ENCODE results near the gene ZNF277. TPM values are rescaled to one million over a fixed set of nuclear protein-coding genes. Genes with fewer than 3 reads are reported as not detected.

The ZNF277 gene
- total RNA-seq, 1 experiment from 2014 or later, result 13.1 TPM

DNA sequence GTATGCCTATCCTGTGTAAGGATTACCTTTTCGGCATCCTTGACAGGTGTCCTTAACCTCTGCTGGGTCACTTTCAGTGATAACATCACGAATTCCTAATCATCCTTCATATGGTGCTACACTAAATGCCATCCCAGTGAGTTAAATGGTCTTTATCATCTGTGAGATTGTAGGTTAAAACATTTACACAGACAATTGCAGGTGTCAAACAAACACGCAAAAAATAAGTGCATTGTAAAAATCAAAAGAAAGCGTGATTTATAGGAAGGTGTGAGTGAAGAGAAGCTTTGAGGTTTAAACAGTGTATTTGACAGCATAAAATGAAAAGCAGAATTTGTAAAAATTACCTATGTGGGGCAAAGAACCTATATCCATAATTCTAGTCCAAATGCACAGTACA is 132.3 kb downstream of the ZNF277 start:
- Histone ChIP-seq H2BK5ac (ENCODE audit: insufficient read length, low read length) (no peak overlapping the region), H3K9ac (ENCODE audit: extremely low read depth, insufficient read length, low read length) (no peak overlapping the region), H3K56ac (ENCODE audit: insufficient read length, low read depth, low read length) (no peak overlapping the region), H3K18ac (ENCODE audit: insufficient read length, low read depth, low read length) (no peak overlapping the region), H2BK12ac (ENCODE audit: insufficient read length, low read depth, low read length) (no peak overlapping the region), H3K27me3 (ENCODE audit: insufficient read depth, low read length) (no peaks in the 10 kb centered on the region), H4K91ac (ENCODE audit: insufficient read length, low read depth, low read length) (no peak overlapping the region), H3K79me1 (ENCODE audit: insufficient read depth, low read depth, low read length, poor library complexity, severe bottlenecking) (no peaks in the 10 kb centered on the region), H2AK5ac (ENCODE audit: insufficient read length, low read length) (no peak overlapping the region), H3K14ac (ENCODE audit: insufficient read depth, low read length) (no peak overlapping the region), H2BK120ac (ENCODE audit: low read depth, low read length, poor library complexity, severe bottlenecking) (no peak overlapping the region), H3K27ac (ENCODE audit: insufficient read length, low read depth, low read length) (no peak overlapping the region), H3K79me2 (ENCODE audit: insufficient read depth, low read length) (no peaks in the 10 kb centered on the region), H3K4ac (ENCODE audit: low read depth, low read length) (no peak overlapping the region), H2BK20ac (ENCODE audit: low read depth, low read length, poor library complexity, severe bottlenecking) (no peak overlapping the region), H4K5ac (ENCODE audit: insufficient read length, low read depth, low read length) (no peak overlapping the region), H3T11ph (ENCODE audit: low read length) (no peak overlapping the region), H3K23ac (ENCODE audit: insufficient read length, low read depth, low read length) (no peak overlapping the region), H2AFZ (ENCODE audit: low read length) (no peak overlapping the region), H2BK15ac (ENCODE audit: low read depth, low read length) (no peak overlapping the region), H4K8ac (replicated peaks; ENCODE audit: insufficient read length, low read depth, low read length) (no peak overlapping the region), H4K20me1 (ENCODE audit: control insufficient read depth, insufficient read depth, insufficient read length) (no peaks in the 10 kb centered on the region), H3K4me2 (ENCODE audit: insufficient read depth, insufficient read length, low read length) (no peak overlapping the region), H3K4me1 (ENCODE audit: insufficient read depth, low read length) (peaks cover 9% of the 10 kb centered on the region), H3K23me2 (ENCODE audit: insufficient read length, low read depth, low read length, poor library complexity, severe bottlenecking) (no peaks in the 10 kb centered on the region), H3K9me3 (ENCODE audit: control insufficient read depth, low read depth, low read length) (no peaks in the 10 kb centered on the region)
- H3K4me1 Mint-ChIP-seq, result peaks cover 17 to 18% of the 10 kb centered on the region in 2 experiments
- DNase-seq, result no peak
- 100% methylated on average over 1 of the region's 4 CpGs for WGBS (ENCODE audit: extremely low coverage, insufficient read length, low lambda C conversion rate)
- no peak overlapping the region for H3K4me3 Mint-ChIP-seq
- no peaks in the 10 kb centered on the region; a peak in 1 of 5 replicates for H3K9me3 Mint-ChIP-seq
- H3K27ac Mint-ChIP-seq, result no peak overlapping the region
- H3K36me3 Mint-ChIP-seq (ENCODE audit: insufficient read depth in 1 of 3, low read depth in 3 of 3), result peaks cover 20 to 23% (median 23%) of the 10 kb centered on the region in 3 experiments
- no peaks in the 10 kb centered on the region for H3K27me3 Mint-ChIP-seq (ENCODE audit: low read depth)
- TF ChIP-seq, protein P1, sequence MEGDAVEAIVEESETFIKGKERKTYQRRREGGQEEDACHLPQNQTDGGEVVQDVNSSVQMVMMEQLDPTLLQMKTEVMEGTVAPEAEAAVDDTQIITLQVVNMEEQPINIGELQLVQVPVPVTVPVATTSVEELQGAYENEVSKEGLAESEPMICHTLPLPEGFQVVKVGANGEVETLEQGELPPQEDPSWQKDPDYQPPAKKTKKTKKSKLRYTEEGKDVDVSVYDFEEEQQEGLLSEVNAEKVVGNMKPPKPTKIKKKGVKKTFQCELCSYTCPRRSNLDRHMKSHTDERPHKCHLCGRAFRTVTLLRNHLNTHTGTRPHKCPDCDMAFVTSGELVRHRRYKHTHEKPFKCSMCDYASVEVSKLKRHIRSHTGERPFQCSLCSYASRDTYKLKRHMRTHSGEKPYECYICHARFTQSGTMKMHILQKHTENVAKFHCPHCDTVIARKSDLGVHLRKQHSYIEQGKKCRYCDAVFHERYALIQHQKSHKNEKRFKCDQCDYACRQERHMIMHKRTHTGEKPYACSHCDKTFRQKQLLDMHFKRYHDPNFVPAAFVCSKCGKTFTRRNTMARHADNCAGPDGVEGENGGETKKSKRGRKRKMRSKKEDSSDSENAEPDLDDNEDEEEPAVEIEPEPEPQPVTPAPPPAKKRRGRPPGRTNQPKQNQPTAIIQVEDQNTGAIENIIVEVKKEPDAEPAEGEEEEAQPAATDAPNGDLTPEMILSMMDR (conservative IDR thresholded peaks at IDR 0.05), result no peak

All from H9 (cell line).